ENCODE results near the gene SPEF2.

The SPEF2 gene

GRCh38 chr5:35813521-35813920 is 195.9 kb downstream of the SPEF2 start:
- TF ChIP-seq CTCF (IDR thresholded peaks at IDR 0.05; ENCODE audit: low read length, missing control alignments): no peak
- H3K4me3 ChIP-seq (replicated peaks; ENCODE audit: low read depth, low read length): no peak overlapping the region
- no peak for DNase-seq (ENCODE audit: low read depth)

GRCh38 chr5:35815089-35815936 is 197.7 kb downstream of the SPEF2 start:
- H3K4me3 ChIP-seq (replicated peaks; ENCODE audit: low read depth, low read length): no peak overlapping the region
- peak; percentile 22 for DNase-seq (ENCODE audit: low read depth)
- TF ChIP-seq CTCF (IDR thresholded peaks at IDR 0.05; ENCODE audit: low read length, missing control alignments): peak; percentile 64

GRCh38 chr5:35816881-35817521 is 199.3 kb downstream of the SPEF2 start:
- TF ChIP-seq CTCF (IDR thresholded peaks at IDR 0.05; ENCODE audit: low read length, missing control alignments): no peak
- DNase-seq (ENCODE audit: low read depth): no peak
- no peak overlapping the region for H3K4me3 ChIP-seq (replicated peaks; ENCODE audit: low read depth, low read length)

- no peak overlapping the region for H3K4me3 ChIP-seq (replicated peaks; ENCODE audit: low read depth, low read length)
- no peak for DNase-seq (ENCODE audit: low read depth)
- TF ChIP-seq CTCF (IDR thresholded peaks at IDR 0.05; ENCODE audit: low read length, missing control alignments): no peak
These were observed 201.4 kb downstream of the SPEF2 start for GRCh38 chr5:35819026-35819425.

- no peak overlapping the region for H3K4me3 ChIP-seq (replicated peaks; ENCODE audit: low read depth, low read length)
- TF ChIP-seq CTCF (IDR thresholded peaks at IDR 0.05; ENCODE audit: low read length, missing control alignments): no peak
- DNase-seq (ENCODE audit: low read depth): no peak
These were observed 202.0 kb downstream of the SPEF2 start for GRCh38 chr5:35819668-35820067.

- no peak overlapping the region for H3K4me3 ChIP-seq (replicated peaks; ENCODE audit: low read depth, low read length)
- TF ChIP-seq CTCF (IDR thresholded peaks at IDR 0.05; ENCODE audit: low read length, missing control alignments): no peak
- no peak for DNase-seq (ENCODE audit: low read depth)
These were observed 203.1 kb downstream of the SPEF2 start for GRCh38 chr5:35820735-35821134.
